GM11168 (cell line): ENCODE measurements around the gene ST6GALNAC1.

ENCODE experiments used
- in situ Hi-C: fragments of 300-500 bp; cut with MboI; formaldehyde crosslinking; loops from one replicate; pipeline ENCODE4 v1.12.0; 2022; ENCODE audit warnings: low sequenced_read_pairs; ENCODE audit not compliant: unreplicated experiment

Gene ST6GALNAC1

GRCh38 chr17:76584427-76585032, 59.0 kb downstream of the ST6GALNAC1 start:
- in situ Hi-C loops = no loop called here

- in situ Hi-C loops = no loop called here
Observed at GRCh38 chr17:76582660-76583059, 60.9 kb downstream of the ST6GALNAC1 start.

GRCh38 chr17:76581515-76581914, 62.0 kb downstream of the ST6GALNAC1 start:
- in situ Hi-C loops = no loop called here

GRCh38 chr17:76579281-76579680, 64.3 kb downstream of the ST6GALNAC1 start:
- in situ Hi-C loops = no loop called here

GRCh38 chr17:76578376-76578775, 65.2 kb downstream of the ST6GALNAC1 start:
- in situ Hi-C loops = no loop called here

GRCh38 chr17:76577876-76578275, 65.7 kb downstream of the ST6GALNAC1 start:
- in situ Hi-C loops = no loop called here

GRCh38 chr17:76576189-76576588, 67.4 kb downstream of the ST6GALNAC1 start:
- in situ Hi-C loops = no loop called here

GRCh38 chr17:76575570-76575969, 68.0 kb downstream of the ST6GALNAC1 start:
- in situ Hi-C loops = no loop called here
